GM19455 (cell line): ENCODE results near the gene SERTAD1.
"Not testable (repeated sequence)": the region's sequence is repeated elsewhere in the genome, so short reads cannot be mapped to it uniquely, and the experiment has no call there.

Experiments used
- ATAC-seq: cut with Tn5 transposase; IDR thresholded peaks from one replicate; pipeline ENCODE4 v1.9.1; 2021; ENCODE audit not compliant: unreplicated experiment

SERTAD1 gene

GRCh38 chr19:40422748-40423566 lies 2.8 kb downstream of the SERTAD1 start:
- ATAC-seq, result no peak

- no peak for ATAC-seq
Observed at GRCh38 chr19:40421993-40422747, 3.6 kb downstream of the SERTAD1 start.

GRCh38 chr19:40420766-40421765 lies 4.7 kb downstream of the SERTAD1 start:
- peak; percentile 34 for ATAC-seq

- ATAC-seq, result no peak
Observed at GRCh38 chr19:40420451-40420765, 5.4 kb downstream of the SERTAD1 start.

GRCh38 chr19:40419780-40420179 lies 6.0 kb downstream of the SERTAD1 start:
- ATAC-seq, result no peak

- ATAC-seq, result no peak
Observed at GRCh38 chr19:40419066-40419612, 6.7 kb downstream of the SERTAD1 start.

- ATAC-seq, result no peak
Observed at GRCh38 chr19:40418040-40418439, 7.8 kb downstream of the SERTAD1 start.

GRCh38 chr19:40417643-40417981 lies 8.2 kb downstream of the SERTAD1 start:
- ATAC-seq, result no peak

- no peak for ATAC-seq
Observed at GRCh38 chr19:40416918-40417642, 8.7 kb downstream of the SERTAD1 start.

GRCh38 chr19:40415768-40416167 lies 10.0 kb downstream of the SERTAD1 start:
- ATAC-seq, result no peak

- ATAC-seq, result no peak
Observed at GRCh38 chr19:40414542-40415535, 11.0 kb downstream of the SERTAD1 start.

GRCh38 chr19:40413291-40413845 lies 12.4 kb downstream of the SERTAD1 start, which contains the start of gene PRX:
TSS of gene PRX (minus strand) at chr19:40413378. CDS start at chr19:40407932, 5,446 bp downstream.
- ATAC-seq, result no peak

- no peak for ATAC-seq
Observed at GRCh38 chr19:40412866-40413265, 12.9 kb downstream of the SERTAD1 start.

- ATAC-seq, result no peak
Observed at GRCh38 chr19:40411958-40412499, 13.8 kb downstream of the SERTAD1 start.

GRCh38 chr19:40411125-40411842 lies 14.5 kb downstream of the SERTAD1 start:
- ATAC-seq, result no peak

- ATAC-seq, result no peak
Observed at GRCh38 chr19:40410030-40410389, 15.8 kb downstream of the SERTAD1 start.

GRCh38 chr19:40408598-40408925 lies 17.2 kb downstream of the SERTAD1 start:
- ATAC-seq, result not testable (repeated sequence)
